AG04450 (cell line): ENCODE data around the gene MAPKBP1. TPM values are rescaled to one million over a fixed set of nuclear protein-coding genes. Genes with fewer than 3 reads are reported as not detected.

Source experiments
- CTCF ChIA-PET: fragments of 300-600, 350-600 bp; formaldehyde crosslinking; extraction: SDS; loops from one replicate; lab custom pipeline; 2022; ENCODE audit warnings: antibody characterized with exemption, inconsistent platforms; lab: Charles Lee
- POLR2A ChIA-PET: fragments of 350-600 bp; formaldehyde crosslinking; extraction: SDS; loops from one replicate; lab custom pipeline; 2021; ENCODE audit warnings: antibody characterized with exemption, inconsistent platforms; lab: Yijun Ruan, JAX
- DNase-seq: peaks from one replicate; pipeline ENCODE4 v3.0.0-alpha.2; 2011; ENCODE audit warnings: low read depth, low spot score
- H3K27ac ChIP-seq: one replicate; pipeline ENCODE4 v1.5.1; 2012; ENCODE audit warnings: low read depth, low read length, control low read depth
- H3K27me3 ChIP-seq: one replicate; pipeline ENCODE4 v1.6.0; 2012; ENCODE audit warnings: low read length; ENCODE audit not compliant: control insufficient read depth, insufficient read depth
- H3K4me3 ChIP-seq: 2 replicates; pipeline ENCODE4 v1.5.1; 2011; ENCODE audit warnings: mild to moderate bottlenecking, low read depth, low read length, control low read depth
- H3K9me3 ChIP-seq: 2 replicates; pipeline ENCODE4 v1.5.1; 2012; ENCODE audit warnings: low read length; ENCODE audit not compliant: control insufficient read depth, insufficient read depth
- polyA plus RNA-seq: library from polyadenylated mRNA; depleted of rRNA; stranded (reverse); fragments of >200 nt; gene quantifications from 2 replicates; pipeline ENCODE4 v1.2.3, GENCODE V29; 2011
- TF ChIP-seq, protein P1 (sequence below): IDR thresholded peaks from 2 replicates; pipeline ENCODE4 v1.5.1; 2011; ENCODE audit warnings: low read depth, low read length, control low read depth, inconsistent platforms

MAPKBP1 gene
- polyA plus RNA-seq, 1 experiment = 6.1 TPM

DNA sequence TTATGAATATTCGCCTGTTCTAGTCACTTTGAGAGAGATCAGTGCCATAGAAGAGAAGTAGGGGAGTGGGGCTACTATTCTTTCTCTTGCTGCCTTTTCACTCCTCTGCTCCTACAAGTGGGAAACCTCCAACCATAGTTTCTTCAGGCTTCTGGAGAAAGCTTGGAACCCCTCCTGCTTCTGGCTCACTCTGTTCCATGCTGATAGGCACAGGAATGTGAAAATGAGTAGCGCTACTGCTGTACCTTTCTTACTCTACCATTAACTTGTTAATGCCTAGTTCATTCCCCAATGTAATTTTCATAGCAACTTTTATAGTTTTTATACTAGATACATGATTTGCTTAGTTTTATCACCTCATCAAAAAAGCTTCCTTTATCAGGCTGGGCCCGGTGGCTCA, 26.9 kb downstream of the MAPKBP1 start:
- Histone ChIP-seq H3K9me3 (no peaks in the 10 kb centered on the region), H3K27me3 (no peaks in the 10 kb centered on the region), H3K27ac (no peak overlapping the region), H3K4me3 (no peak overlapping the region)
- DNase-seq = no peak
- POLR2A ChIA-PET = interaction anchor here (0.7 kb wide), 1 partner anchor 27 kb away, joined by 3 read pairs; the partner anchor contains the start of gene MAPKBP1
- CTCF ChIA-PET = interaction anchor here (5.1 to 15.8 kb wide), 2 partner anchors 10 to 24 kb away, joined by 25 to 362 read pairs; partner anchors contain the start of gene MAPKBP1
- TF ChIP-seq, protein P1, sequence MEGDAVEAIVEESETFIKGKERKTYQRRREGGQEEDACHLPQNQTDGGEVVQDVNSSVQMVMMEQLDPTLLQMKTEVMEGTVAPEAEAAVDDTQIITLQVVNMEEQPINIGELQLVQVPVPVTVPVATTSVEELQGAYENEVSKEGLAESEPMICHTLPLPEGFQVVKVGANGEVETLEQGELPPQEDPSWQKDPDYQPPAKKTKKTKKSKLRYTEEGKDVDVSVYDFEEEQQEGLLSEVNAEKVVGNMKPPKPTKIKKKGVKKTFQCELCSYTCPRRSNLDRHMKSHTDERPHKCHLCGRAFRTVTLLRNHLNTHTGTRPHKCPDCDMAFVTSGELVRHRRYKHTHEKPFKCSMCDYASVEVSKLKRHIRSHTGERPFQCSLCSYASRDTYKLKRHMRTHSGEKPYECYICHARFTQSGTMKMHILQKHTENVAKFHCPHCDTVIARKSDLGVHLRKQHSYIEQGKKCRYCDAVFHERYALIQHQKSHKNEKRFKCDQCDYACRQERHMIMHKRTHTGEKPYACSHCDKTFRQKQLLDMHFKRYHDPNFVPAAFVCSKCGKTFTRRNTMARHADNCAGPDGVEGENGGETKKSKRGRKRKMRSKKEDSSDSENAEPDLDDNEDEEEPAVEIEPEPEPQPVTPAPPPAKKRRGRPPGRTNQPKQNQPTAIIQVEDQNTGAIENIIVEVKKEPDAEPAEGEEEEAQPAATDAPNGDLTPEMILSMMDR = no peak

DNA sequence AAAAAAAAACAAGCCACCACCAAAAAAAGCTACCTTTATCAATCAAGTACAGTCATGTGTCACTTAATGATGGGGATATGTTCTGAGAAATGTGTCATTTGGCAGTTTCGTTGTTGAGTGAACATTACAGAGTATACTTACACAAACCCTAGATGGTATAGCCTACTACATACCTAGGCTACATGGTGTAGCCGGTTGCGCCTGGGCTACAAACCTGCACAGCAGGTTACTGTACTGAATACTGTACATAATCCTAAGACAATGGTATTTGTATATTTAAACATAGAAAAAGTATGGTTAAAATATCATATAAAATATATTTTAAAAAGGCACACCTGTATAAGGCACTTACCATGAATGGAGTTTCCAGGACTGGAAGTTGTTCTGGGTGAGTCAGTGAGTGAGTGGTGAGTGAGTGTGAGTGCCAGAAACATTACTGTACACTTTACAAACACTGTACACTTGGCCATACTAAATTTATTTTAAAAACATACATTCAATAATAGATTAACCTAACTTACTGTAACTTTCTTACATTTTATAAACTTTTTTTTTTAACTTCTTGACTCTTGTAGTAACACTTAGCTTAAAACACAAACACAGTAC, 27.7 kb downstream of the MAPKBP1 start:
- Histone ChIP-seq H3K9me3 (no peaks in the 10 kb centered on the region), H3K4me3 (no peak overlapping the region), H3K27ac (no peak overlapping the region), H3K27me3 (no peaks in the 10 kb centered on the region)
- ChIA-PET CTCF (interaction anchor here (5.1 to 15.8 kb wide), 2 partner anchors 9 to 25 kb away, joined by 25 to 362 read pairs; partner anchors contain the start of gene MAPKBP1), POLR2A (interaction anchor here (0.7 to 1.0 kb wide), 2 partner anchors 28 kb away, joined by 3 read pairs; partner anchors contain the start of gene MAPKBP1)
- TF ChIP-seq, protein P1 = no peak
- no peak for DNase-seq

DNA sequence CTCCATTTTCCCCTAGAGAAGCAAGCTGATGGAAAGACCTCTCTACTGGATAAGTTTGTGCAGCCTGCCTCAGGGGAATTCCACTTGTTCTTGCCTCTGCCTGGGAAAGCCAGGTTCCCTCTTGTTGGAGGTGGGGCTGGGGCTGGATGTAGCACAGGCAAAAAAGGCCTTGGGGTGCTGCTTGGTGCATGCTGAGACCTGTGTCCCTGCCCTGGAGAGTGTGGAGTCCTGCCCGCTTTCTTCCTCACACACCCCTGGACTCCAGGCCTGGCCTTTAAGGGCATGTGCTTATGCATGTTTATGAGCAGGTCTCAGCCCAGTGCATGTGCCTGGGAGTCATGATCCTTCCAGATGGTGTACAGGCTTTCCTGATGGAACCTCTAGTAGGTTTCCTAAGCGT, 30.1 kb downstream of the MAPKBP1 start:
- H3K4me3 ChIP-seq = no peak overlapping the region
- DNase-seq = no peak
- no peak overlapping the region for H3K27ac ChIP-seq
- H3K9me3 ChIP-seq = no peaks in the 10 kb centered on the region
- ChIA-PET POLR2A (no interaction called here), CTCF (interaction anchor here (15.8 kb wide), 1 partner anchor 27 kb away, joined by 362 read pairs; the partner anchor contains the start of gene MAPKBP1)
- TF ChIP-seq, protein P1 = no peak
- no peaks in the 10 kb centered on the region for H3K27me3 ChIP-seq

DNA sequence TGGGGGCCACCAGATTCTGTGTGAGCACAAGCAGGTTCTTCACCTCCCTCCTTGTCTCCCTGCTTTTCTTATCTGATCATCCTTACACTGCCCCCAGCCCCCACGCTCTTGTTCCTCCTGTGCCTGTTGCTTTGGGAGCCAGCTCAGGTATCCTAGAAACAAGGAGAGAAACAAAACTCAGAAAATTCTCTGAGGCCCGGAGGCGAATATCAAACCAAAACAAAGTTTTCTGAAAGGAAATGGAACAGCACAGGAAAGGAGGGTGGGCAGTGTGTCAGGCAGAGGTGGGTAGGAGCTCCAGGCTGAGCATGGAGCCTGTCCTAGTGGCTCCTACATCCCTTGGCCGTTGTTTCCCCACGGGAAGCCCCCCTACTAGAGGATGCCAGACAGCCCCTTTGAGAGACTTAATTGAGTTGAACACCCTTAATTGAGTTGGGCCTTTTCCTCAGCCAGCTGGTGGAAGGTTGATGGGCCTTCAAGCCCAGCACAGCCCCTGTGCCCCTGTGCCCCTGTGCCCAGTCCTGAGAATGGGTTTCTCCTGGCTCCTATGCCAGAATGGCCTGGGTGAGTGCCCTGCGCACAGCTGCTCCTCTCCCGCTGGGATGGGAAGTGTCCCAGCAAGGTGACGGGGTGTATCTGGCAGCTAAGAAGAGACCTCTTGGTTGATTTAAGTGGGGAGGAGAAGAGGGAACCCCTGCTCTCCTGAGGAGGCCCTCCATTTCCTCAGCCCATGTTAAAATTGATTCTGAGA, 30.8 kb downstream of the MAPKBP1 start:
- ChIA-PET POLR2A (no interaction called here), CTCF (interaction anchor here (15.8 kb wide), 1 partner anchor 28 kb away, joined by 362 read pairs; the partner anchor contains the start of gene MAPKBP1)
- TF ChIP-seq, protein P1 = no peak
- Histone ChIP-seq H3K9me3 (no peaks in the 10 kb centered on the region), H3K27me3 (no peaks in the 10 kb centered on the region), H3K4me3 (no peak overlapping the region), H3K27ac (no peak overlapping the region)
- DNase-seq = no peak
